ENCODE results near the gene OR2AJ1.

The OR2AJ1 gene

DNA sequence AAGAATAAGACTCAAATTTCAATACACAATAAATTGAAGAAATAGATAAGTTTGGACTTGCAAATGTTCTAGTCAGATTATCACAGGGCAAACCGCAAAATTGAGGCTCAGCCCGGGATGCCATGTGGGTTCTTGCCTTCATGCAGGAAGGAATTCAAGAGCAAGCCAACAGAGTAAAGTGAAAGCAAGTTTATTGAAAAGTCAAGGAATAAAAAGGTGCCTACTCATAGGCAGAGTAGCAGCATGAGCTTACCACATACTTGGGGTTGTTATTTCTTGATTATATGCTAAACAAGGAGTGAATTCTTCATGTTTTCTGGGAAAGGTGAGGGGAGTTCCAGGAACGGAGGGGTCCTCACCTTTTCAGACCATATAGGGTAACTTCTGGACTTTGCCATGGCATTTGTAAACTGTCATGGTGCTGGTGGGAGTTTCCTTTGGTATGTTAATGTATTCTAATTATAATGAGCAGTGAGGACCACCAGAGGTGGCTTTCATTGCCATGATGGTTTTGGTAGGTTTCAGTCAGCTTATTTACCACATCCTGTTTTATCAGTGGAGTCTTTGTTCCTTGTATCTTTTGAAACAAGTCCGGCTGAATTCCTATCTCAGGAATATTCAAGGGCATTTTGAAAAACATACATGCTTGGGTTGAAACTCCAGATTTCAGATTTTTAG, 38.4 kb downstream of the OR2AJ1 start:
- Histone ChIP-seq H3K9me3 (ENCODE audit: severe bottlenecking) (no peaks in the 10 kb centered on the region), H3K27ac (no peak overlapping the region), H3K36me3 (no peaks in the 10 kb centered on the region), H3K4me3 (ENCODE audit: low read depth, low read length) (no peak overlapping the region), H3K27me3 (ENCODE audit: insufficient read depth, low read depth, severe bottlenecking) (peaks cover 59% of the 10 kb centered on the region)
- no peak for DNase-seq
- TF ChIP-seq, protein P1, sequence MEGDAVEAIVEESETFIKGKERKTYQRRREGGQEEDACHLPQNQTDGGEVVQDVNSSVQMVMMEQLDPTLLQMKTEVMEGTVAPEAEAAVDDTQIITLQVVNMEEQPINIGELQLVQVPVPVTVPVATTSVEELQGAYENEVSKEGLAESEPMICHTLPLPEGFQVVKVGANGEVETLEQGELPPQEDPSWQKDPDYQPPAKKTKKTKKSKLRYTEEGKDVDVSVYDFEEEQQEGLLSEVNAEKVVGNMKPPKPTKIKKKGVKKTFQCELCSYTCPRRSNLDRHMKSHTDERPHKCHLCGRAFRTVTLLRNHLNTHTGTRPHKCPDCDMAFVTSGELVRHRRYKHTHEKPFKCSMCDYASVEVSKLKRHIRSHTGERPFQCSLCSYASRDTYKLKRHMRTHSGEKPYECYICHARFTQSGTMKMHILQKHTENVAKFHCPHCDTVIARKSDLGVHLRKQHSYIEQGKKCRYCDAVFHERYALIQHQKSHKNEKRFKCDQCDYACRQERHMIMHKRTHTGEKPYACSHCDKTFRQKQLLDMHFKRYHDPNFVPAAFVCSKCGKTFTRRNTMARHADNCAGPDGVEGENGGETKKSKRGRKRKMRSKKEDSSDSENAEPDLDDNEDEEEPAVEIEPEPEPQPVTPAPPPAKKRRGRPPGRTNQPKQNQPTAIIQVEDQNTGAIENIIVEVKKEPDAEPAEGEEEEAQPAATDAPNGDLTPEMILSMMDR (IDR thresholded peaks at IDR 0.05; ENCODE audit: low read depth, low read length), result no peak

DNA sequence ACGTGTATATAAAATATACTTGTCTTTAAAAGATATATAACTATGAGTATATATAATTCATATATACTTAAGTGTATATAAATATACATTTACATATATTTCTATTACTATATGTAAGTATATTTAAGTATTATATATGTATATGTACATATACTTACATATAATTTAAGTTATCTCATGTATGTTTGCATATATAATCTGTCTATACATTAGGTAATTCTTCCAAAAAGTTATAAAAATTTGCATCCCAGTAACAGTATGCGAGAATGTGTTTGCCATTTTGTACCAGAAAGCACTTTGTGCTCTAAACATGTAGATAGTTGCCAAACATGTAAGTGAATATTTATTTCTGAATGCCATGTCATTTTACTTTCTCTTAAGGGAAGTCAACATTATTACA, 40.2 kb downstream of the OR2AJ1 start, which contains the start of gene OR2AK2:
OR2AK2 (plus strand) TSS at position 301 of the 400 bp plus-strand sequence. CDS start 144 bp downstream, outside the sequence.
- DNase-seq, result no peak
- Histone ChIP-seq H3K9me3 (ENCODE audit: severe bottlenecking) (peaks cover 2% of the 10 kb centered on the region), H3K4me3 (ENCODE audit: low read depth, low read length) (no peak within 1 kb of the TSS), H3K36me3 (no peaks in the 10 kb centered on the region), H3K27ac (no peak within 1 kb of the TSS), H3K27me3 (ENCODE audit: insufficient read depth, low read depth, severe bottlenecking) (peaks cover 62% of the 10 kb centered on the region)
- TF ChIP-seq, protein P1 (IDR thresholded peaks at IDR 0.05; ENCODE audit: low read depth, low read length), result no peak

DNA sequence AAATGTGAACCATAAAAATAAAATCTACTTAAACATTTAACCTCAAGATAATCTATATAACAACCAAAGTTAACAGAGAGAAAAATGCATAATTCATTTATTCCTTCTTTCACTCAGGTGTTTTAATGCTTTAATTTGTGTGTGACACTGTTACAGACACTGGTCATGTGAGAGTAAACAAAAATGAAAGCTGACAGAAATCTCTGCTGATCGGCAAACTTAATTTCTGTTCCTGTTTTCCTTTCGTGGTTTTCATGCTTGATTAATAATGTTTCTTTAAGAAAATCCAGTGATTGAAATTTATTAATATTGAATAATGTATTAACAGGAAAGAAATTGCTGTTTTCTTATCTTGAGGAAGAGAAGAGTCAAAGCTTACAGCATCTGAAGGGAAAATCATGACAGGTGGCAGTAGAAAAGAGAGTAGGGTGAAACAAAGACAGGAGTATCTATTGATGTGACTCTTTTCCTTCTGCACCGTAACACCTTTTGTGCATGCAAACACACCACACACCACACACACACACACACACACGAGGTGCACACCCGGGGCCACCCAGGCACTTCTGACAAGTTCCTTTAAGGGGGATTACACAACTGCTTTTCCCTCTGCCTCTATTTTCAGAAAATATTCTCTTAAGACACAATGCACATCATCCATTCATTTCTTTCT, 42.0 kb downstream of the OR2AJ1 start:
- H3K9me3 ChIP-seq (ENCODE audit: severe bottlenecking), result peaks cover 2% of the 10 kb centered on the region
- no peak for DNase-seq
- H3K27me3 ChIP-seq (ENCODE audit: insufficient read depth, low read depth, severe bottlenecking), result peaks cover 61% of the 10 kb centered on the region
- TF ChIP-seq, protein P1 (IDR thresholded peaks at IDR 0.05; ENCODE audit: low read depth, low read length), result no peak
- H3K4me3 ChIP-seq (ENCODE audit: low read depth, low read length), result no peak overlapping the region
- H3K27ac ChIP-seq, result no peak overlapping the region
- no peaks in the 10 kb centered on the region for H3K36me3 ChIP-seq
